ENCODE results near the gene CTNNA3.

The CTNNA3 gene

GRCh38 chr10:66737241-66737640 is 958.8 kb downstream of the CTNNA3 start:
- H3K4me3 ChIP-seq (ENCODE audit: low read depth, low read length), result no peak overlapping the region
- no peaks in the 10 kb centered on the region for H3K36me3 ChIP-seq (ENCODE audit: control insufficient read depth in 2 of 2, insufficient read depth in 1 of 2, low read length in 2 of 2)
- ChIA-PET POLR2A (no interaction called here), CTCF (no interaction called here)
- H3K27ac ChIP-seq (ENCODE audit: extremely low read depth, low read depth, low read length), result no peak overlapping the region
- TF ChIP-seq ZNF473 (tag by site-specific recombination; IDR thresholded peaks at IDR 0.05) (no peak), ZNF558 (tag by site-specific recombination; IDR thresholded peaks at IDR 0.05) (no peak), ZNF302 (tag by site-specific recombination; IDR thresholded peaks at IDR 0.05; ENCODE audit: low read depth) (no peak), ZBTB1 (tag by site-specific recombination; IDR thresholded peaks at IDR 0.05) (no peak), SP2 (tag by site-specific recombination; IDR thresholded peaks at IDR 0.05) (no peak), ZNF639 (tag by site-specific recombination; IDR thresholded peaks at IDR 0.05) (no peak), ZNF530 (tag by site-specific recombination; IDR thresholded peaks at IDR 0.05; ENCODE audit: low read depth) (no peak), ZNF585B (tag by site-specific recombination; IDR thresholded peaks at IDR 0.05) (no peak), SP7 (tag by site-specific recombination; IDR thresholded peaks at IDR 0.05) (no peak), ZNF513 (tag by site-specific recombination; IDR thresholded peaks at IDR 0.05) (no peak), TSHZ1 (tag by site-specific recombination; IDR thresholded peaks at IDR 0.05; ENCODE audit: borderline replicate concordance) (no peak), ZNF350 (tag by site-specific recombination; IDR thresholded peaks at IDR 0.05) (no peak), ZSCAN5A (tag by site-specific recombination; IDR thresholded peaks at IDR 0.05) (no peak), ZNF518A (tag by site-specific recombination; conservative IDR thresholded peaks at IDR 0.05; ENCODE audit: low read depth) (no peak), ZNF580 (tag by site-specific recombination; IDR thresholded peaks at IDR 0.05) (no peak), ZNF549 (tag by site-specific recombination; IDR thresholded peaks at IDR 0.05) (no peak), KLF9 (tag by site-specific recombination; IDR thresholded peaks at IDR 0.05; ENCODE audit: low read depth) (no peak)
- H3K9me3 ChIP-seq (ENCODE audit: control insufficient read depth, insufficient read depth, low read depth, low read length), result no peaks in the 10 kb centered on the region
- no peaks in the 10 kb centered on the region for H3K4me1 ChIP-seq (ENCODE audit: control insufficient read depth, insufficient read depth, low read length)
